GM23248 (cell line): Measurements from ENCODE around the gene CACHD1. TPM values are rescaled to one million over a fixed set of nuclear protein-coding genes. Genes with fewer than 3 reads are reported as not detected.

ENCODE experiments used
- DNase-seq: peaks from one replicate; pipeline ENCODE4 v3.0.0-alpha.2; 2015
- H2AFZ ChIP-seq: fragments of 200-600 bp; sonication (generic); 2 replicates; pipeline ENCODE4 v1.6.1; 2016; ENCODE audit warnings: antibody characterized with exemption
- H3F3A ChIP-seq: fragments of 200-600 bp; sonication (generic); 2 replicates; pipeline ENCODE4 v1.6.1; 2016; ENCODE audit warnings: mild to moderate bottlenecking, antibody characterized with exemption, mixed run types; ENCODE audit not compliant: insufficient read depth
- H3K27ac ChIP-seq: fragments of 200-600 bp; sonication (generic); 2 replicates; pipeline ENCODE4 v1.5.1; 2016; ENCODE audit warnings: mild to moderate bottlenecking
- H3K27me3 ChIP-seq: fragments of 200-600 bp; sonication (generic); replicated peaks from 2 replicates; pipeline ENCODE4 v1.6.1; 2016; ENCODE audit warnings: mild to moderate bottlenecking; ENCODE audit not compliant: insufficient read depth
- H3K36me3 ChIP-seq: fragments of 200-600 bp; sonication (generic); 2 replicates; pipeline ENCODE4 v1.6.1; 2016; ENCODE audit warnings: low read depth, mild to moderate bottlenecking
- H3K4me1 ChIP-seq: fragments of 200-600 bp; sonication (generic); 2 replicates; pipeline ENCODE4 v1.6.1; 2016; ENCODE audit warnings: mild to moderate bottlenecking; ENCODE audit not compliant: insufficient read depth
- H3K4me2 ChIP-seq: fragments of 200-600 bp; sonication (generic); one replicate; pipeline ENCODE4 v1.6.1; 2016; ENCODE audit warnings: mild to moderate bottlenecking; ENCODE audit not compliant: unreplicated experiment
- H3K4me3 ChIP-seq: fragments of 200-600 bp; sonication (generic); 2 replicates; pipeline ENCODE4 v1.5.1; 2016; ENCODE audit warnings: mild to moderate bottlenecking
- H3K79me2 ChIP-seq: fragments of 200-600 bp; sonication (generic); 2 replicates; pipeline ENCODE4 v1.6.1; 2016; ENCODE audit warnings: mild to moderate bottlenecking; ENCODE audit not compliant: insufficient read depth
- H3K9ac ChIP-seq: fragments of 200-600 bp; sonication (generic); 2 replicates; pipeline ENCODE4 v1.6.1; 2016; ENCODE audit warnings: mild to moderate bottlenecking
- H3K9me2 ChIP-seq: fragments of 200-600 bp; sonication (generic); 2 replicates; pipeline ENCODE4 v1.6.1; 2016; ENCODE audit warnings: mixed run types, mild to moderate bottlenecking, moderate library complexity; ENCODE audit not compliant: insufficient read depth
- H3K9me3 ChIP-seq: fragments of 200-600 bp; sonication (generic); one replicate; pipeline ENCODE4 v1.6.1; 2017; ENCODE audit warnings: low read depth
- H4K20me1 ChIP-seq: fragments of 200-600 bp; sonication (generic); 2 replicates; pipeline ENCODE4 v1.6.0; 2016; ENCODE audit not compliant: insufficient read depth
- EZH2 ChIP-seq: fragments of 200-600 bp; sonication (generic); IDR thresholded peaks from 2 replicates; pipeline ENCODE4 v1.6.1; 2018; ENCODE audit warnings: antibody characterized with exemption, mild to moderate bottlenecking; ENCODE audit not compliant: insufficient read depth, poor library complexity, severe bottlenecking
- EZH2phosphoT487 ChIP-seq: fragments of 200-600 bp; sonication (generic); IDR thresholded peaks from 2 replicates; pipeline ENCODE4 v1.6.1; 2018; ENCODE audit warnings: antibody characterized with exemption, moderate library complexity, mild to moderate bottlenecking, low read depth; ENCODE audit not compliant: insufficient read depth
- WGBS, 2 experiments: methylation state at CpG; one replicate each; pipeline ENCODE4 v1.1.6; 2015 to 2017; ENCODE audit warnings: low lambda C conversion rate in 2 of 2, low coverage in 1 of 2; ENCODE audit errors: missing lambda C conversion rate in 2 of 2; 5-methylcytosine and 5-hydroxymethylcytosine counted together
- in situ Hi-C: fragments of 300-500 bp; cut with MboI; formaldehyde crosslinking; loops from 2 replicates; pipeline ENCODE4 v1.15.0; 2020
- polyA plus RNA-seq: library from polyadenylated mRNA; unstranded; fragments of >200 nt; fragmentation: Nextera tagmentation; extraction: Ambion mirVana; gene quantifications from 2 replicates; pipeline ENCODE4 v1.2.1, GENCODE V29; 2016
- total RNA-seq: library from RNA; depleted of rRNA; stranded (reverse); fragments of >200 nt; shearing (Covaris generic); gene quantifications from 2 replicates; pipeline ENCODE4 v1.2.3, GENCODE V29; 2014

CACHD1 gene
- total and polyA plus RNA-seq, 2 experiments from 2014 or later, result 1.9 to 9.3 TPM

- Histone ChIP-seq H3K27me3 (no peaks in the 10 kb centered on the region), H3K79me2 (no peaks in the 10 kb centered on the region), H3K9me2 (no peaks in the 10 kb centered on the region), H3K36me3 (no peaks in the 10 kb centered on the region), H3K9ac (no peak overlapping the region), H3K9me3 (no peaks in the 10 kb centered on the region), H2AFZ (no peak overlapping the region), H3K27ac (no peak overlapping the region), H3K4me3 (no peak overlapping the region), H3K4me2 (no peak overlapping the region), H3F3A (no peaks in the 10 kb centered on the region), H3K4me1 (peaks cover 13% of the 10 kb centered on the region), H4K20me1 (no peaks in the 10 kb centered on the region)
- TF ChIP-seq EZH2phosphoT487 (no peak), EZH2 (no peak)
- in situ Hi-C loops, result no loop called here
- DNase-seq, result no peak
- WGBS, 2 experiments, result 61 to 71% methylated on average over 3 of the region's 3 CpGs
Observed at GRCh38 chr1:64578270-64578973, 108.5 kb downstream of the CACHD1 start.

DNA sequence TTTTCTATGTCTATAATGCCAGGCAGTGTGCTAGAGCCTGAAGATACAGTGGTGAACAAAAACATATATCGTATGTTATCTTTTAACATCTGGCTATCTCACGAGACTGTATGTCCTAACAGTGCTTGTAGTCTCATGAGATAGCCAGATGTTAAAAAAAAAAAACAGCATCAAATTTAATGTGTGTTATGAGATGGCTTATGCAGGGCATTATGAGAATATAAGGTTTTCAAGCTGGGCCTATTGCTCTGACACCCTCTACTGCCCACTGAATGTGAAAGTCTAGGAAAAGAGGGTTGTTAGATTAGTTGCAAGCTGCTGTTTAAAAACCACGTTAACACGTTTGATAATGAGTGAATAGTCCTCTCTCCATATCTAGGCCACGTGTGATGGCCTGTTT is 109.8 kb downstream of the CACHD1 start:
- H2AFZ ChIP-seq, result no peak overlapping the region
- no peaks in the 10 kb centered on the region for H3K27me3 ChIP-seq
- no peaks in the 10 kb centered on the region for H3F3A ChIP-seq
- no peak overlapping the region for H3K27ac ChIP-seq
- H3K79me2 ChIP-seq, result no peaks in the 10 kb centered on the region
- H3K9me3 ChIP-seq, result no peaks in the 10 kb centered on the region
- no peak overlapping the region for H3K9ac ChIP-seq
- H3K4me2 ChIP-seq, result no peak overlapping the region
- in situ Hi-C loops, result no loop called here
- 83 to 88% methylated on average over 5 of the region's 5 CpGs for WGBS, 2 experiments
- DNase-seq, result no peak
- no peaks in the 10 kb centered on the region for H3K9me2 ChIP-seq
- TF ChIP-seq EZH2, result no peak
- no peak for TF ChIP-seq EZH2phosphoT487
- H3K4me3 ChIP-seq, result no peak overlapping the region
- H3K4me1 ChIP-seq, result peaks cover 2% of the 10 kb centered on the region
- H3K36me3 ChIP-seq, result no peaks in the 10 kb centered on the region
- H4K20me1 ChIP-seq, result no peaks in the 10 kb centered on the region

DNA sequence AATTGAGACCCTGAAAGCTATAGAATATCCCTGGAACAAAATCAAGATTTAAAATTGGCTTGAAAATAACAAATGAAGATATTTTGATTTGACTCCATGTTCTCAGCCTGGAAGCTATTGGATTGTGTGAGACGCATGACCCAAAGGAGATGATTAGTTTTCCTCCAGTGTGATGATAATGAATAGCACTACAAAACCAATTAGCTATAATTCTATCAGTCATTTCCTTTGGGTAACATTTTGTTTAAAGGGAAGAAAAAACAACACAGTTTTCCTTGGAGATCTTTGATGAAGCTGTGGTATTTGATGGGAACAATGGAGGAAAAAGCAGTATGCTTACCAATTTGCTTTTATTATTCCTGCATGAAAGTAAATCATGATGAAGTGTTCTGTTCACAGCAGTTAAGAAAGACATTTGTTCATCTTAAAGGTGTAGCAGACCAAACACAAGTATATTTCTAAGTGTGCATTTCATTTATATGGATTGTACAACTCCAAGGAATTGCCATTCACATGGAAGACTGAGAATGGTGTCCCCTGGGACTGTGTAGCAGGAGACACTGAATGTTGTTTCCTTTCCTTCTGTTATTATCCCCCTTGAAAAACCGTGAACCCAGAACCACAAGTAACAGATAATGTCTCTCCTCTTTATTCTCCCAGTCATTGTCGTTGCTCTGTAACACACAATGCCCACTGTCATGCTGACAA is 111.4 kb downstream of the CACHD1 start:
- no peaks in the 10 kb centered on the region for H3K4me1 ChIP-seq
- no peak overlapping the region for H3K4me3 ChIP-seq
- H3K36me3 ChIP-seq, result no peaks in the 10 kb centered on the region
- no peak for DNase-seq
- in situ Hi-C loops, result no loop called here
- no peak overlapping the region for H3K27ac ChIP-seq
- H3K9ac ChIP-seq, result no peak overlapping the region
- H3K79me2 ChIP-seq, result no peaks in the 10 kb centered on the region
- no peak overlapping the region for H2AFZ ChIP-seq
- no peaks in the 10 kb centered on the region for H3K9me2 ChIP-seq
- no peaks in the 10 kb centered on the region for H3F3A ChIP-seq
- H3K4me2 ChIP-seq, result no peak overlapping the region
- TF ChIP-seq EZH2 (no peak), EZH2phosphoT487 (no peak)
- no peaks in the 10 kb centered on the region for H4K20me1 ChIP-seq
- no peaks in the 10 kb centered on the region for H3K9me3 ChIP-seq
- H3K27me3 ChIP-seq, result no peaks in the 10 kb centered on the region
- 95 to 99% methylated on average over 3 of the region's 3 CpGs for WGBS, 2 experiments

DNA sequence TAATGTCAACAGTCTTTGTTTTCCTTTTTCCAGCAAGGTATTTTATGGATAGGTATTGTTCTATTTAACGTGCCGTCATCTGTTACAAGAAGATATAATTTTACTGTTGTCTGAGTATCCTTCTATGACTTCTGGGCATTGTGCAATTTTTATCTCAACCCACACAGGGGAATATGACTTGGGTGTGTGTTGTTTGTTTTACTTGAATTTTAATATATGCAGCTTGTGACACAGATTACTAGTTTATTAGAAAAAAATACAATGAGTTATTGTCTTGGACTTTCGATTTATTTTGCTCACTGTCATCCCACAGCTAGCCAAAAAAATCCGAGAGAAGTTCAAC is 111.9 kb downstream of the CACHD1 start:
- Histone ChIP-seq H3K36me3 (no peaks in the 10 kb centered on the region), H2AFZ (no peak overlapping the region), H3K9ac (no peak overlapping the region), H3K27ac (no peak overlapping the region), H3K4me1 (no peaks in the 10 kb centered on the region), H3K9me3 (no peaks in the 10 kb centered on the region), H3K9me2 (no peaks in the 10 kb centered on the region), H4K20me1 (no peaks in the 10 kb centered on the region), H3K79me2 (no peaks in the 10 kb centered on the region), H3F3A (no peaks in the 10 kb centered on the region), H3K27me3 (no peaks in the 10 kb centered on the region), H3K4me2 (no peak overlapping the region), H3K4me3 (no peak overlapping the region)
- in situ Hi-C loops, result no loop called here
- TF ChIP-seq EZH2 (no peak), EZH2phosphoT487 (no peak)
- no peak for DNase-seq
- WGBS, 2 experiments, result 70 to 73% methylated on average over 4 of the region's 4 CpGs

DNA sequence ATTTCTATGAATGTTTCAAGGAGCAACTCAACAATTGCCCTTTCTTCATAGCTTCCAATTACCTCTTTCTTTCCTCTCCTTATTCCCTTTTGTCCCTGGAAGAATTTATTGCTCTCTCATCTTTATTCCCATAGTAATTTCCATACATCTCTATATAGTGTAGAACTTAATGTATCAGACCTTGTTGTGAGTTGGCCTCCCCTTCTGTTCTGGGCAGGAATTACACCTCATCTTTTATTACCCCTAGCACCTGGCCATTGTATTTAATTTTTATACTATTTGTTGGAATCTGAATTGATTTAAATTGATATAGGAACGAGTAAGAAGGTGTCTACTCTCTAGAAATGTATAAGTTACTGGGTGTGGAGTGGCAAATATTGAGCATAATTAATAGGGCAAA is 114.5 kb downstream of the CACHD1 start:
- no peaks in the 10 kb centered on the region for H3F3A ChIP-seq
- H3K9me2 ChIP-seq, result no peaks in the 10 kb centered on the region
- no peak overlapping the region for H2AFZ ChIP-seq
- H3K4me2 ChIP-seq, result no peak overlapping the region
- no peak for TF ChIP-seq EZH2
- no peak for TF ChIP-seq EZH2phosphoT487
- H3K27me3 ChIP-seq, result no peaks in the 10 kb centered on the region
- no peaks in the 10 kb centered on the region for H3K79me2 ChIP-seq
- no peak for DNase-seq
- H3K4me3 ChIP-seq, result no peak overlapping the region
- WGBS, 2 experiments, result 76 to 80% methylated on average over 1 of the region's 1 CpG
- H3K4me1 ChIP-seq, result no peaks in the 10 kb centered on the region
- no peaks in the 10 kb centered on the region for H3K36me3 ChIP-seq
- no peak overlapping the region for H3K27ac ChIP-seq
- no peaks in the 10 kb centered on the region for H3K9me3 ChIP-seq
- no peak overlapping the region for H3K9ac ChIP-seq
- in situ Hi-C loops, result no loop called here
- H4K20me1 ChIP-seq, result no peaks in the 10 kb centered on the region
